Fibroblast of mammary gland (primary cell): ENCODE measurements around the gene OR2D2.

Experiments used
- DNase-seq: peaks from one replicate; pipeline ENCODE4 v3.0.0-alpha.2; 2010; ENCODE audit warnings: low read depth
- H3K4me3 ChIP-seq: 2 replicates; pipeline ENCODE4 v1.5.1; 2011; ENCODE audit warnings: low read depth, mild to moderate bottlenecking, low read length, moderate library complexity; ENCODE audit not compliant: control insufficient read depth
- TF ChIP-seq, protein P1 (sequence below): conservative IDR thresholded peaks from 2 replicates; pipeline ENCODE4 v1.5.1; 2011; ENCODE audit warnings: low read depth, low read length, inconsistent platforms; ENCODE audit not compliant: control insufficient read depth, insufficient read depth

OR2D2 gene

DNA sequence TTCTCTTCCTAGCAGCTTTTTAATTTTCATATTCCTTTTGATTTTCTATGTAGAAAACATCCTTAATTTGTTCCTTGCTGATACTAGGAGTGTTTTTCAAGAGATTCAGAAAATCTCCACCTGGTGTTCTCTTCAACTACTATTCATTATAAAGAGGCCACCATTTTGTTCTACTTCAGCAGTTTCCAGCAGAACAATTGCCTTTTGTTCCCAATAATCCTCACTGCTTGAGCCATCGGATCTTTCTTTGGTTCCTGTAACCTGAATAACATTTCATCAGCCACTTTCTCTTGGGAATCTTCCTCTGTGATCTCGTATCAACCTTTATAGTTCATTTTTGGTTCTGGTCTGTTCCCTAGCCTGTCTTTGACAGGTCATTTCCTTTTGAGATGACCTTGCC lies 48.6 kb downstream of the OR2D2 start:
- DNase-seq: no peak
- TF ChIP-seq, protein P1, sequence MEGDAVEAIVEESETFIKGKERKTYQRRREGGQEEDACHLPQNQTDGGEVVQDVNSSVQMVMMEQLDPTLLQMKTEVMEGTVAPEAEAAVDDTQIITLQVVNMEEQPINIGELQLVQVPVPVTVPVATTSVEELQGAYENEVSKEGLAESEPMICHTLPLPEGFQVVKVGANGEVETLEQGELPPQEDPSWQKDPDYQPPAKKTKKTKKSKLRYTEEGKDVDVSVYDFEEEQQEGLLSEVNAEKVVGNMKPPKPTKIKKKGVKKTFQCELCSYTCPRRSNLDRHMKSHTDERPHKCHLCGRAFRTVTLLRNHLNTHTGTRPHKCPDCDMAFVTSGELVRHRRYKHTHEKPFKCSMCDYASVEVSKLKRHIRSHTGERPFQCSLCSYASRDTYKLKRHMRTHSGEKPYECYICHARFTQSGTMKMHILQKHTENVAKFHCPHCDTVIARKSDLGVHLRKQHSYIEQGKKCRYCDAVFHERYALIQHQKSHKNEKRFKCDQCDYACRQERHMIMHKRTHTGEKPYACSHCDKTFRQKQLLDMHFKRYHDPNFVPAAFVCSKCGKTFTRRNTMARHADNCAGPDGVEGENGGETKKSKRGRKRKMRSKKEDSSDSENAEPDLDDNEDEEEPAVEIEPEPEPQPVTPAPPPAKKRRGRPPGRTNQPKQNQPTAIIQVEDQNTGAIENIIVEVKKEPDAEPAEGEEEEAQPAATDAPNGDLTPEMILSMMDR: no peak
- H3K4me3 ChIP-seq: no peak overlapping the region

DNA sequence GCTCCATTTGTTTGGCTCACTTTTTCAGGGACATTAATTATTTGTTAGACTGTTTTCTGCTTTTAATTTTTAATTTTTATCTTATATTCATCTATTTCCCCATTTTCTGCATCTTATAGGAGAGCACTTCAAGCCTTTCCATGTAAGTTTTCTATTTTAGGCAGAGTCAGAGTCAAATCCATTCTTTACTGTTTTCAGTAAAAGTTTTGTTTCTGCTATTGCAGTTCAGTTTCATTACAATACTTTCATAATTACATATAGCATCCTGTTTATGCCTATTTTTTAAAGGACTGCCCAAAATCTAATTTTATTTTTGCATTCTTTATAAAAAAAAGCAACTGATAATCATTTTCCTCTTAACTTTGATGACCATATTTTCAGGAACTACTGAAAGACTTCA lies 50.6 kb downstream of the OR2D2 start:
- H3K4me3 ChIP-seq: no peak overlapping the region
- TF ChIP-seq, protein P1: no peak
- no peak for DNase-seq
